A549 treated with AZD9567 at 1 μM for 4 hours (cell line): ENCODE measurements around the gene TMEM39B. TPM values are rescaled to one million over a fixed set of nuclear protein-coding genes. Genes with fewer than 3 reads are reported as not detected.

Source experiments
- total RNA-seq: library from RNA; stranded (reverse); fragments of 200-300 nt; extraction: Qiagen RNA extraction; gene quantifications from 5 replicates; pipeline ENCODE4 v1.2.3, GENCODE V29; 2022; ENCODE audit not compliant: insufficient read depth

The TMEM39B gene
- 9.9 to 13.9 TPM (median 12.3 TPM) in 5 replicates for total RNA-seq

DNA sequence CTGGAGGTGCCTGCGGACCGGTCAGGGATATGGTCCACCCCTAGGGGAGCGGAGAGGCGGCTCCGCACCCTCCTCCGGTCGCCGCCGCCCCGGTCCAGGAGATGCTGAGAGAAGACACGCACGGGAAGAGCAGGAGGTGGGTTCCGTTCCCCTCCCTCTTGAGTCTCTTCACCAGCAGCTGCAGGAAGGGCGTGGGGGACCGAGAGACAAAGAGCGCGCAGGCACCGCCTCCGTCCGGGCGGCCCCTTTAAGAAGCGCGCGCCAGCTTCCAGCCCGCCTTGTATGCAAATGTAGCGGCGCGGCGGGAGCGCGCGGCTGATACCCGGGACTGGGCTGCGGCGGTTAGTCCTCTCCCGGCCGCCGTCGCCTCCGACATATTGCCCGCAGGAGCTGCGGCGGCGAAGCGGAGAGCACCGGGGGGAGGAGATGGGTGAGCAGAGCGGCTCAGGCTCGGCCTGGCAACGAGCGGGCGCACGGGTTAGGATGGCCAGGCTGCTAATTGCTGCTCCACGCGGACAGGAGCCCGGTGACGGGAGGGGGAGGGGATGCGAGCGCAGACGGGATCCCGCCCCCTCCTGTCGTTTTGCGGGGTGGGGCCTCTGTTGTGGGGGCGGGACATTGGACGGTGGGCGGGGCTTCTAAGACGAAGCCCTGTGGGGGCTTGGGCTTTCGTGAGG, at the start of gene TMEM39B:
TMEM39B (plus strand) TSS at position 318 of the 677 bp plus-strand sequence; CDS start at position 427, 109 bp downstream.

DNA sequence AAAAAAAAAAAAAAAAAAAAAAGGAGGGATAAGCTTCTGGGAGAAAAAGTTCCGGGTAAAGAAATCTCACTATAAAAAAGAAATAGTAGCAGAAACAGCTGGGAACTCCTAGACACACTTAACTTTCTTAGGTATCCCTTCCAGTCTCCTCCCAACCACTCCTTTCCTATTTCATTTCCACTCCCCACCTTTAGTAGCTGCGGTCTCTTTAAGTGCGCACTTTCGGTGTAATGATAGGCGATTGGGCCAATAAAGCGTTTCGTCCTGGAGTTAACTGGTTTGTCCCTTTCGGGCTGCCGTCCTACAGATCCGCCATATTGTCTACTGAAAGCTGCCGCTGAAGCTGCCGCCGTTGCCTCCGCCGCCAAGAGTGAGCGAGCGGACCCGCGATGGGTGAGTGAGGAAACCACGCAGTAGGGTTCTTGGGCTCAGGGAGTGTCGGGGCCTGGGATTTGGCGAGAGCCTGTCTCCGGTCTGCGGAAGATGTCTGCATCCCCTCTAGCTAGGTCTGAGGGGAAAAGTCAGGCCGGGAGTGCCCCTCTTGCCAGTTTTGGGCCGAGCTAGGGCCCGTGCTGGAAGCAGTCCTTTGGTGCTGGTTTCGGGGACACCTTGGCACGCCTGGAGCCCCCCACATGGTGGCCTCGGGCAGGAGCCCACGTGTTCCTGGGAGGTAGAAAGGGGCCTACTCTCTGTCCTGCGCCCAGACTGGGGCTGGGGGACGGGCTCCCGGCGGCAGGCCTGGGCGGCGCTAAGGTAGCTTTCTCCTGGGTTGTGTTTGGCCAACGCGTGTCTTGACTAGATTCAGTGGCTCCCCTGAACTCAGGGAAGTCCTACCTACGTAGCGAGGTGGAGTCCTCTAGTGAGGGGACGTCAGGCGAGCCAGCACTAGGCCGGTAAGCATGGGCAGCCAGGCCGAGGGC, 35.3 kb downstream of the TMEM39B start, which contains the start of gene KPNA6:
KPNA6 (plus strand) TSS at position 315 of the 920 bp plus-strand sequence; CDS start at position 390, 75 bp downstream.

Other genes with a start within 250 kb of the TMEM39B start
- 154 to 255 TPM (median 169 TPM) in 5 replicates for gene PTP4A2, start 134.6 kb upstream of the TMEM39B start, total RNA-seq
- 120 to 137 TPM (median 136 TPM) in 5 replicates for gene KHDRBS1, start 59.1 kb upstream of the TMEM39B start, total RNA-seq
- gene KPNA6, start 35.1 kb downstream of the TMEM39B start, total RNA-seq, result 13.0 to 22.9 TPM (median 13.6 TPM) in 5 replicates
- 25.4 to 36.0 TPM (median 26.3 TPM) in 5 replicates for gene TXLNA, start 106.7 kb downstream of the TMEM39B start, total RNA-seq
- 1.6 to 2.6 TPM (median 2.1 TPM) in 4 of 5 replicates, not detected in the other for gene CCDC28B, start 127.7 kb downstream of the TMEM39B start, total RNA-seq
- gene IQCC, start 132.7 kb downstream of the TMEM39B start, total RNA-seq, result 1.00 to 2.5 TPM (median 1.7 TPM) in 5 replicates
- gene DCDC2B, start 136.2 kb downstream of the TMEM39B start, total RNA-seq, result not detected in 5 replicates
- gene TMEM234, start 149.4 kb downstream of the TMEM39B start, total RNA-seq, result 7.2 to 8.6 TPM (median 8.1 TPM) in 5 replicates
- gene EIF3I, start 149.5 kb downstream of the TMEM39B start, total RNA-seq, result 248 to 291 TPM (median 268 TPM) in 5 replicates
- gene FAM167B, start 174.3 kb downstream of the TMEM39B start, total RNA-seq, result 0.44 to 0.79 TPM (median 0.57 TPM) in 4 of 5 replicates, not detected in the other
- 0.03 to 0.08 TPM (median 0.06 TPM) in 3 of 5 replicates, not detected in the others for gene LCK, start 178.3 kb downstream of the TMEM39B start, total RNA-seq
- 52.7 to 56.4 TPM (median 54.8 TPM) in 5 replicates for gene HDAC1, start 219.1 kb downstream of the TMEM39B start, total RNA-seq